Epithelial cell of proximal tubule (primary cell): Measurements from ENCODE around the gene ACAD8. TPM values are rescaled to one million over a fixed set of nuclear protein-coding genes. Genes with fewer than 3 reads are reported as not detected.
"Not testable (repeated sequence)": the region's sequence is repeated elsewhere in the genome, so short reads cannot be mapped to it uniquely, and the experiment has no call there.

Source experiments
- DNase-seq: peaks from one replicate; pipeline ENCODE4 v3.0.0-alpha.2; 2011; ENCODE audit warnings: low read depth
- H3K4me3 ChIP-seq: 2 replicates; pipeline ENCODE4 v1.5.1; 2011; ENCODE audit warnings: low read depth, mild to moderate bottlenecking, low read length
- total RNA-seq: library from RNA; depleted of rRNA; stranded (reverse); fragments of >200 nt; gene quantifications from 2 replicates; pipeline ENCODE4 v1.2.3, GENCODE V29; 2015
- TF ChIP-seq, protein P1 (sequence below): conservative IDR thresholded peaks from 2 replicates; pipeline ENCODE4 v1.5.1; 2012; ENCODE audit warnings: low read depth, mild to moderate bottlenecking, low read length

The ACAD8 gene
- total RNA-seq, 1 donor from 2014 or later, result 18.1 TPM

DNA sequence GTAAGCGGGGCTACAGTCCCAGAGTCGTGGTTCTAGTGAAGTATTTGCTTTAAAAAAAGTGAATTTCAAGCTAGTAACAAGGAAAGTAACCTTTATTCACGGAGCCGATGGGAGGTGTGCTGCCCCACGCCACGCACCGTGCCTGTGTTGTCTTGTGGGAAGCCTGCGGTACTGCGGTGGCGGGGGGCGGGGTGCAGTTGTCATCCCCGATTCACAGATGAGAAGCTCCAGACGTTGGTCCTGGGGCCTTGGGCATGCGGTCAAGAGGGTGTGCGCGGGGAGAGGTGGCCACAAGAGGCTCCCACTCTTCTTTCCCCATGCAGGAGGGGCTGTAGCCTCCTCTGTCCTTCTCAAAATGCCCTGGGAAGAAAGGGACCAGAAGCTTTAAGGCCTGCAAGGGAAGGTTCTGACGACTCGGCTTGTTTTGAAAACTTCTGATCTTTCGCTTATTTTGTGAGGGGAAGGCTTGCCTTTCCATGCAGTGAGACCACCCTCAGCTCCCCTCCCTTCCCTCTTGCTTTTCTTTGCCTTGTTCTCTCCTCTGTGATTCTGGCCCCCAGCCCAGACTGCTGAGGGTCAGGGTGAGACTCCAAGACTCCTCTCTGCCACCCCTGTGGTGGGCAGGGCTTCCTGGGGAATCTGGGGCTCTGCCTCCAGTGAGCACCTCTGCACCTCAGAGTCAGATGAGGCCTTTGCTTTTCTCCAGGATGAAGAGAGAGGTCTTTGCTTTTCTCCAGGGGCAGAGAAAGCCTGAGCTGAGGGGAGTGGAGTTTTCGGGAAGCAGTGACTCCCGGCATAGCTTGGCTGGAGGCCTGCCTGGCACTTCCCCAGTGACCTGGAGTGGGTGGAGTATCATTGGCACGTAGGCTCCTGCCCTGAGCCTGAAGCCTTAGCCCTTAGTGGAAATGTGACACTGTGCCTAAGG lies 29.0 kb downstream of the ACAD8 start:
- no peak overlapping the region for H3K4me3 ChIP-seq
- TF ChIP-seq, protein P1, sequence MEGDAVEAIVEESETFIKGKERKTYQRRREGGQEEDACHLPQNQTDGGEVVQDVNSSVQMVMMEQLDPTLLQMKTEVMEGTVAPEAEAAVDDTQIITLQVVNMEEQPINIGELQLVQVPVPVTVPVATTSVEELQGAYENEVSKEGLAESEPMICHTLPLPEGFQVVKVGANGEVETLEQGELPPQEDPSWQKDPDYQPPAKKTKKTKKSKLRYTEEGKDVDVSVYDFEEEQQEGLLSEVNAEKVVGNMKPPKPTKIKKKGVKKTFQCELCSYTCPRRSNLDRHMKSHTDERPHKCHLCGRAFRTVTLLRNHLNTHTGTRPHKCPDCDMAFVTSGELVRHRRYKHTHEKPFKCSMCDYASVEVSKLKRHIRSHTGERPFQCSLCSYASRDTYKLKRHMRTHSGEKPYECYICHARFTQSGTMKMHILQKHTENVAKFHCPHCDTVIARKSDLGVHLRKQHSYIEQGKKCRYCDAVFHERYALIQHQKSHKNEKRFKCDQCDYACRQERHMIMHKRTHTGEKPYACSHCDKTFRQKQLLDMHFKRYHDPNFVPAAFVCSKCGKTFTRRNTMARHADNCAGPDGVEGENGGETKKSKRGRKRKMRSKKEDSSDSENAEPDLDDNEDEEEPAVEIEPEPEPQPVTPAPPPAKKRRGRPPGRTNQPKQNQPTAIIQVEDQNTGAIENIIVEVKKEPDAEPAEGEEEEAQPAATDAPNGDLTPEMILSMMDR, result no peak
- DNase-seq, result no peak

DNA sequence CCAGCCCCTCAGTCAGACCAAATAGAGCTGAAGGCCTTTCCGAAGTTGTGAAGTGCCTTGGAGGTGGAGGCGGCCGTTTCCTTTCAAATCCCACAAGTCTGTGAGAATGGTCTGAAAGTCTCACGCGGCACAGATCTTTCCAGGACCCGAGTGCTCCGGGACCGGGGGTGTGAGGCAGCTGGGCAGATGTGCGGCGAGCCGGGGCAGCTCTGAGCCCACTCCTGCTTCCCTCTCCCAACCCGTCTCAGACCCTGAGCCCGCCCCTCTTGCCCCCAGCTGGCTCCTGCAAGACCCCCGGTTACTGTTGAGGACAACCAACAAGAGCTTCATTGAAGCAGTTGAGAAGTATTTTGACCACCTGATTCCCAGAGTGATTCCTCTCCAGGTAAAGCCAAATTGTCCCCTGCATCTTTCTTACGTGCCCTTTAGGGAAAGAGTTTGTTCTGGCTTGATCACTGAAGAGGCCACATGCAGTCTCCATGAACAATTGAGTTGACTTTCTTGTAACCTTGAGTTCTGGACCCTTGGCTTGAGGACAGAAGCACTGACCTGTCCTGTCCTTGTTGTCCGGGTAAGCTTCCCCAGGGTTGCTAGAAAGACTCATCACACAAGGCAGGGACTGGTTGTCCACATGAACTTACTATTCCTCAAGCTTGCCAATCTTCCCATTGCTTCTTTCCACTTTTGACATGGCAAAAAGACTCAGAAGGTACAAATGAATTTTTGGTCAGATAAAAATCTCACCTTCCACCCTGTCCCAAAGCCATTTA lies 30.3 kb downstream of the ACAD8 start:
- DNase-seq, result no peak
- no peak overlapping the region for H3K4me3 ChIP-seq
- TF ChIP-seq, protein P1, result no peak

DNA sequence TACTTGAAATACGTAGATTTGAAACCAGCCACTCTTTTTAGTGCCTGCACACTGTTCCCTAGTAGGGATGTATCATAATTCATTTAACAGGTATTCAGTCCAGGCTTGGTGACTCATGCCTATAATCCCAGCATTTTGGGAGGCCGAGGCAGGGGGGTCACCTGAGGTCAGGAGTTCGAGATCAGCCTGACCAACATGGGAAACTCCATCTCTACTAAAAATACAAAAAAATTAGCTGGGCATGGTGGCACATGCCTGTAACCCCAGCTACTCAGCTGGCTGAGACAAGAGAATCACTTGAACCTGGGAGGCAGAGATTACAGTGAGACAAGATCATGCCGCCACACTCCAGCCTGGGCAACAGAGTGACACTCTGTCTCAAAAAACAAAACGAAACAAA lies 31.0 kb downstream of the ACAD8 start:
- not testable (repeated sequence) for DNase-seq, H3K4me3 ChIP-seq

DNA sequence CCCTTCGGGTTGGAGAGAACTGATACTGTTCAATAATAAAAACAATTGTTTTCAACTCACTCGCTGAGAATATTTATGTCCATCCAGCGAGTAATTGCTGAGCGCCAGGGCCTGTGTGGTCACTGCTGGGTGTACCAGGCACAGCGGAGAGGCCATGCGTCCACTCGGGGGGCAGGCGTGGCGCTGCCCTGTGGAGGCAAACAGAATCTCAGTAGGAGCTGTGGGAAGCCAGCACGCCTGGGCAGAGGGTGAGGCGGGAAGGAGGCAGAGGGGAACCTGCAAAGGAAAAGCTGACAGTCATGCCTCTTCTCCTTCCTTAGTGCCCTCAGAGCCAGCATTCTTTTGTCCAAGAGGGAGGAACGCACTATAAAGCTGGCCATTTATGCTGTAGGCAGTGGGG lies 34.2 kb downstream of the ACAD8 start:
- no peak overlapping the region for H3K4me3 ChIP-seq
- DNase-seq, result no peak
- TF ChIP-seq, protein P1, result no peak

DNA sequence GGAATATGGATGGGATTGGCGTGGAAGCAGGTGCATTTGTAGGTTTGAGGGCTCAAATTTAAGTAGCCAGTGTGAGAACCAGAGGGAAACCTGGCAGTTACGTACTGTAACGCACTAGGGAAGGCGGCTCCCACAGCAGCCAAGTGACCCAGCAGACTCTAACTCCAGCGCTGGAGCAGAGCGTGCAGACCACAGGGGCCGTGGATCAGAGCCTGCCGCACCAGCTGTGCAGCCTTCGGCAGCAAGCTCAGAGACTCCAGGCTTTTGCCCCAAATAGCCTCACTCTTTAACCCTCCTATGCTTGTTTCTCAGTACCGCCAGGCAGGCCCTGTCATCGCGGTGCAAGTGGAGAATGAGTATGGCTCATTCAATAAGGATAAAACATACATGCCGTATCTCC lies 35.1 kb downstream of the ACAD8 start:
- DNase-seq, result no peak
- TF ChIP-seq, protein P1, result no peak
- H3K4me3 ChIP-seq, result no peak overlapping the region

DNA sequence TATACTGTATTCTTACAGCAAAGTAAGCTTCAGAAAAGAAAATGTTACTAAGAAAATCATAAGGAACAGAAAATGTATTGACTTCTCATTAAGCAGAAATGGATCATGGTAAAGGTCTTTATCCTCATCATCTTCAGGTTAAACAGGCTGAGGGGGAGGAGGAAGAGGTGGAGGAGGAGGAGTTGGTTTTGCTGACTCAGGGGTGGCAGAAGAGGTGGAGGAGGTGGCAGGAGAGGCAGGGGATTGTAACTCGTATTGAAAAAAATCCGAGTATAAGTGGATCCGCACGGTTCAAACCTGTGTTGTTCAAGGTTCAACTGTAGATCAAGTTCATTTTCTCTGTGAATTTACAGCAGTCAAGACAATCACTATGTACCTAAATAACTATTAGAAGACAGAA lies 35.8 kb downstream of the ACAD8 start:
- no peak overlapping the region for H3K4me3 ChIP-seq
- no peak for DNase-seq
- TF ChIP-seq, protein P1, result no peak

DNA sequence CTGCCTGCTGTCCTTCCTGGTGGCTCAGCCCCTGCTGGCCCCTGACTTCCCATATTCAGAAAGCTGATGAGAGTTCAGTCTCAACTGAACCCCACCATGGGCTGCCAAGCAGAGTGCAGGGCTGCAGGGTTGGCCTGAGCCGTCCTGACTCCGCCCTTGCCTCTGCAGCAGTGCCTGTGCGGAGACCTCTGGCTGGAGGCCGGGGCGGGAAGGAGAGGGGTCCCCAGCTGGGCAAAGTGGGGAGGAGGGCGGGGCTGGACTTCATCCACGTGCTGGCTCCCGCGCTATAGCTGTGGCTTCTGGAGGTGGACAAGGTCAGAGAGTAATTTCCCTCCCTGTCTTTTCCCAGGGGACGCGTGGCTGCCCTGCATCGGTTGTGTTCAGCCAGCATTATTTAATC lies 36.4 kb downstream of the ACAD8 start:
- TF ChIP-seq, protein P1, result no peak
- no peak overlapping the region for H3K4me3 ChIP-seq
- DNase-seq, result no peak
